ENCODE measurements around the gene XCL2. TPM values are rescaled to one million over a fixed set of nuclear protein-coding genes. Genes with fewer than 3 reads are reported as not detected.

Gene XCL2
- total and polyA plus RNA-seq, 4 donors, result 0.23 to 0.92 (median 0.55) TPM

DNA sequence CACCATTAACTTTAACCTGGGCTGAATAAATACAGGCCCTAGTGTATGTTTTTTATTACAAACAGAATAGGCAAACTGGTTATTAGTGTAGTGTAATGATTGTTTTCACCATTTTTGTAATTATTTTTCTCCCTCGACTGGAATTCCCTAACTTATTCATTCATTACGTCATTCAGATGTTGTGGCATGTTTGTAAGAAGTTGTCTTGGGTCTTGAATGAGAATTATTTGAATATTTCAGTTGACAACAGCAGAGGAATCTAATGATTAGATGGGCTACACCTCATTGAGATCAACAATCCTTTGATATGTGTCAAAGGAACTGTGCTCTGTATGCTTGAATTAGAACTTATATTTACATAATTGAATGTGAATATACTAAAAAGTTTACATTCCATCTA, 45.4 kb upstream of the XCL2 start:
- WGBS, result 89% methylated on average over 2 of the region's 2 CpGs
- no peaks in the 10 kb centered on the region for H3K9me3 ChIP-seq (ENCODE audit: control insufficient read depth in 4 of 4, low read length in 3 of 4)
- no peaks in the 10 kb centered on the region for H3K36me3 ChIP-seq (ENCODE audit: control insufficient read depth in 4 of 4, insufficient read depth in 3 of 4, low read depth in 1 of 4, low read length in 3 of 4)
- no peaks in the 10 kb centered on the region for H3K27me3 ChIP-seq (ENCODE audit: control insufficient read depth in 4 of 4, insufficient read depth in 4 of 4, low read length in 3 of 4)
- H3K27ac ChIP-seq (ENCODE audit: low read depth in 1 of 2, low read length in 2 of 2), result no peak overlapping the region
- H3K4me3 ChIP-seq (ENCODE audit: low read depth in 1 of 3, low read length in 3 of 3), result no peak overlapping the region
- no peak overlapping the region for H3K9ac ChIP-seq (ENCODE audit: low read depth in 1 of 2, low read length in 2 of 2)
- TF ChIP-seq, protein P1, sequence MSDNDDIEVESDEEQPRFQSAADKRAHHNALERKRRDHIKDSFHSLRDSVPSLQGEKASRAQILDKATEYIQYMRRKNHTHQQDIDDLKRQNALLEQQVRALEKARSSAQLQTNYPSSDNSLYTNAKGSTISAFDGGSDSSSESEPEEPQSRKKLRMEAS (IDR thresholded peaks at IDR 0.05), result no peak
- no peak for TF ChIP-seq JUND (IDR thresholded peaks at IDR 0.05)
- no peak for TF ChIP-seq TAF1 (conservative IDR thresholded peaks at IDR 0.05)
- TF ChIP-seq, protein P2, sequence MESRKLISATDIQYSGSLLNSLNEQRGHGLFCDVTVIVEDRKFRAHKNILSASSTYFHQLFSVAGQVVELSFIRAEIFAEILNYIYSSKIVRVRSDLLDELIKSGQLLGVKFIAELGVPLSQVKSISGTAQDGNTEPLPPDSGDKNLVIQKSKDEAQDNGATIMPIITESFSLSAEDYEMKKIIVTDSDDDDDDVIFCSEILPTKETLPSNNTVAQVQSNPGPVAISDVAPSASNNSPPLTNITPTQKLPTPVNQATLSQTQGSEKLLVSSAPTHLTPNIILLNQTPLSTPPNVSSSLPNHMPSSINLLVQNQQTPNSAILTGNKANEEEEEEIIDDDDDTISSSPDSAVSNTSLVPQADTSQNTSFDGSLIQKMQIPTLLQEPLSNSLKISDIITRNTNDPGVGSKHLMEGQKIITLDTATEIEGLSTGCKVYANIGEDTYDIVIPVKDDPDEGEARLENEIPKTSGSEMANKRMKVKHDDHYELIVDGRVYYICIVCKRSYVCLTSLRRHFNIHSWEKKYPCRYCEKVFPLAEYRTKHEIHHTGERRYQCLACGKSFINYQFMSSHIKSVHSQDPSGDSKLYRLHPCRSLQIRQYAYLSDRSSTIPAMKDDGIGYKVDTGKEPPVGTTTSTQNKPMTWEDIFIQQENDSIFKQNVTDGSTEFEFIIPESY (IDR thresholded peaks at IDR 0.05), result no peak
- TF ChIP-seq, protein P3, sequence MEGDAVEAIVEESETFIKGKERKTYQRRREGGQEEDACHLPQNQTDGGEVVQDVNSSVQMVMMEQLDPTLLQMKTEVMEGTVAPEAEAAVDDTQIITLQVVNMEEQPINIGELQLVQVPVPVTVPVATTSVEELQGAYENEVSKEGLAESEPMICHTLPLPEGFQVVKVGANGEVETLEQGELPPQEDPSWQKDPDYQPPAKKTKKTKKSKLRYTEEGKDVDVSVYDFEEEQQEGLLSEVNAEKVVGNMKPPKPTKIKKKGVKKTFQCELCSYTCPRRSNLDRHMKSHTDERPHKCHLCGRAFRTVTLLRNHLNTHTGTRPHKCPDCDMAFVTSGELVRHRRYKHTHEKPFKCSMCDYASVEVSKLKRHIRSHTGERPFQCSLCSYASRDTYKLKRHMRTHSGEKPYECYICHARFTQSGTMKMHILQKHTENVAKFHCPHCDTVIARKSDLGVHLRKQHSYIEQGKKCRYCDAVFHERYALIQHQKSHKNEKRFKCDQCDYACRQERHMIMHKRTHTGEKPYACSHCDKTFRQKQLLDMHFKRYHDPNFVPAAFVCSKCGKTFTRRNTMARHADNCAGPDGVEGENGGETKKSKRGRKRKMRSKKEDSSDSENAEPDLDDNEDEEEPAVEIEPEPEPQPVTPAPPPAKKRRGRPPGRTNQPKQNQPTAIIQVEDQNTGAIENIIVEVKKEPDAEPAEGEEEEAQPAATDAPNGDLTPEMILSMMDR (IDR thresholded peaks at IDR 0.05; ENCODE audit: low read depth, low read length, missing input control), result no peak
- TF ChIP-seq, protein P4, sequence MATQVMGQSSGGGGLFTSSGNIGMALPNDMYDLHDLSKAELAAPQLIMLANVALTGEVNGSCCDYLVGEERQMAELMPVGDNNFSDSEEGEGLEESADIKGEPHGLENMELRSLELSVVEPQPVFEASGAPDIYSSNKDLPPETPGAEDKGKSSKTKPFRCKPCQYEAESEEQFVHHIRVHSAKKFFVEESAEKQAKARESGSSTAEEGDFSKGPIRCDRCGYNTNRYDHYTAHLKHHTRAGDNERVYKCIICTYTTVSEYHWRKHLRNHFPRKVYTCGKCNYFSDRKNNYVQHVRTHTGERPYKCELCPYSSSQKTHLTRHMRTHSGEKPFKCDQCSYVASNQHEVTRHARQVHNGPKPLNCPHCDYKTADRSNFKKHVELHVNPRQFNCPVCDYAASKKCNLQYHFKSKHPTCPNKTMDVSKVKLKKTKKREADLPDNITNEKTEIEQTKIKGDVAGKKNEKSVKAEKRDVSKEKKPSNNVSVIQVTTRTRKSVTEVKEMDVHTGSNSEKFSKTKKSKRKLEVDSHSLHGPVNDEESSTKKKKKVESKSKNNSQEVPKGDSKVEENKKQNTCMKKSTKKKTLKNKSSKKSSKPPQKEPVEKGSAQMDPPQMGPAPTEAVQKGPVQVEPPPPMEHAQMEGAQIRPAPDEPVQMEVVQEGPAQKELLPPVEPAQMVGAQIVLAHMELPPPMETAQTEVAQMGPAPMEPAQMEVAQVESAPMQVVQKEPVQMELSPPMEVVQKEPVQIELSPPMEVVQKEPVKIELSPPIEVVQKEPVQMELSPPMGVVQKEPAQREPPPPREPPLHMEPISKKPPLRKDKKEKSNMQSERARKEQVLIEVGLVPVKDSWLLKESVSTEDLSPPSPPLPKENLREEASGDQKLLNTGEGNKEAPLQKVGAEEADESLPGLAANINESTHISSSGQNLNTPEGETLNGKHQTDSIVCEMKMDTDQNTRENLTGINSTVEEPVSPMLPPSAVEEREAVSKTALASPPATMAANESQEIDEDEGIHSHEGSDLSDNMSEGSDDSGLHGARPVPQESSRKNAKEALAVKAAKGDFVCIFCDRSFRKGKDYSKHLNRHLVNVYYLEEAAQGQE (IDR thresholded peaks at IDR 0.05), result no peak
- TF ChIP-seq YY1 (IDR thresholded peaks at IDR 0.05), result no peak
- TF ChIP-seq HNF4A (conservative IDR thresholded peaks at IDR 0.05), result no peak
- TF ChIP-seq NR2F2 (IDR thresholded peaks at IDR 0.05), result no peak
- no peak for TF ChIP-seq HNF4G (IDR thresholded peaks at IDR 0.05)
- TF ChIP-seq EGR1 (IDR thresholded peaks at IDR 0.05; ENCODE audit: low read depth in 2 of 2), result no peak
- TF ChIP-seq, protein P5, sequence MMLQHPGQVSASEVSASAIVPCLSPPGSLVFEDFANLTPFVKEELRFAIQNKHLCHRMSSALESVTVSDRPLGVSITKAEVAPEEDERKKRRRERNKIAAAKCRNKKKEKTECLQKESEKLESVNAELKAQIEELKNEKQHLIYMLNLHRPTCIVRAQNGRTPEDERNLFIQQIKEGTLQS (IDR thresholded peaks at IDR 0.05), result no peak
- TF ChIP-seq SP1 (IDR thresholded peaks at IDR 0.05), result no peak
- no peak for TF ChIP-seq FOXA2 (IDR thresholded peaks at IDR 0.05)
- no peak for TF ChIP-seq RAD21 (IDR thresholded peaks at IDR 0.05)
- TF ChIP-seq GABPA (IDR thresholded peaks at IDR 0.05 in 1 of 2, conservative IDR thresholded peaks at IDR 0.05 in 1 of 2), result no peak
- no peak for TF ChIP-seq FOXA1 (IDR thresholded peaks at IDR 0.05)
- no peak for TF ChIP-seq RXRA (IDR thresholded peaks at IDR 0.05)
- no peak for DNase-seq (ENCODE audit: low spot score)
- no peaks in the 10 kb centered on the region for H3K4me1 ChIP-seq (ENCODE audit: control insufficient read depth in 4 of 4, insufficient read depth in 4 of 4, low read length in 3 of 4)
